MM.1S (cell line): ENCODE results near the gene RNF10.

ENCODE experiments used
- DNase-seq: peaks from one replicate; pipeline ENCODE4 v3.0.0-alpha.2; 2015
- H2AFZ ChIP-seq: fragments of 300-600 bp; sonication (generic); 2 replicates; pipeline ENCODE4 v1.6.0; 2016; ENCODE audit warnings: antibody characterized with exemption, low read length
- H3F3A ChIP-seq: fragments of 300-600 bp; sonication (generic); 2 replicates; pipeline ENCODE4 v1.6.1; 2016; ENCODE audit warnings: mild to moderate bottlenecking, antibody characterized with exemption, low read length, moderate library complexity, mixed read lengths; ENCODE audit not compliant: insufficient read depth
- H3K27ac ChIP-seq: fragments of 300-600 bp; sonication (generic); 2 replicates; pipeline ENCODE4 v1.5.1; 2016; ENCODE audit warnings: mild to moderate bottlenecking, low read length
- H3K27me3 ChIP-seq: fragments of 300-600 bp; sonication (generic); replicated peaks from 2 replicates; pipeline ENCODE4 v1.6.0; 2016; ENCODE audit warnings: low read length; ENCODE audit not compliant: insufficient read depth
- H3K36me3 ChIP-seq: fragments of 300-600 bp; sonication (generic); replicated peaks from 2 replicates; pipeline ENCODE4 v1.6.1; 2016; ENCODE audit warnings: mild to moderate bottlenecking, low read length, mixed read lengths; ENCODE audit not compliant: insufficient read depth
- H3K4me1 ChIP-seq: fragments of 300-600 bp; sonication (generic); 2 replicates; pipeline ENCODE4 v1.6.1; 2016; ENCODE audit warnings: low read length, mixed read lengths
- H3K4me2 ChIP-seq: fragments of 300-600 bp; sonication (generic); 2 replicates; pipeline ENCODE4 v1.6.0; 2016; ENCODE audit warnings: low read depth, low read length
- H3K4me3 ChIP-seq: fragments of 300-600 bp; sonication (generic); 2 replicates; pipeline ENCODE4 v1.5.1; 2016; ENCODE audit warnings: low read length, mixed read lengths
- H3K79me2 ChIP-seq: fragments of 300-600 bp; sonication (generic); 2 replicates; pipeline ENCODE4 v1.6.1; 2016; ENCODE audit warnings: mixed run types, low read length, mixed read lengths
- H3K9ac ChIP-seq: fragments of 300-600 bp; sonication (generic); 2 replicates; pipeline ENCODE4 v1.6.1; 2016; ENCODE audit warnings: low read length, mixed read lengths
- H3K9me2 ChIP-seq: fragments of 300-600 bp; sonication (generic); replicated peaks from 2 replicates; pipeline ENCODE4 v1.6.1; 2016; ENCODE audit warnings: mild to moderate bottlenecking, low read length, mixed read lengths; ENCODE audit not compliant: insufficient read depth
- H3K9me3 ChIP-seq: fragments of 300-600 bp; sonication (generic); replicated peaks from 2 replicates; pipeline ENCODE4 v1.6.1; 2016; ENCODE audit warnings: mild to moderate bottlenecking, low read length, mixed read lengths; ENCODE audit not compliant: insufficient read depth
- H4K20me1 ChIP-seq: fragments of 300-600 bp; sonication (generic); 2 replicates; pipeline ENCODE4 v1.6.1; 2016; ENCODE audit warnings: mild to moderate bottlenecking, low read length, moderate library complexity, mixed read lengths; ENCODE audit not compliant: insufficient read depth
- EZH2 ChIP-seq: fragments of 300-600 bp; sonication (generic); optimal IDR thresholded peaks from 2 replicates; pipeline ENCODE3; 2017; ENCODE audit warnings: low read depth, mild to moderate bottlenecking, antibody characterized with exemption, low read length, mixed read lengths
- EZH2phosphoT487 ChIP-seq: fragments of 300-600 bp; sonication (generic); IDR thresholded peaks from 2 replicates; pipeline ENCODE4 v1.6.1; 2018; ENCODE audit warnings: antibody characterized with exemption, low read length
- TF ChIP-seq, protein P1 (sequence below): fragments of 300-600 bp; sonication (generic); IDR thresholded peaks from 2 replicates; pipeline ENCODE4 v1.5.1; 2016; ENCODE audit warnings: antibody characterized with exemption, low read length, mixed read lengths

Gene RNF10

DNA sequence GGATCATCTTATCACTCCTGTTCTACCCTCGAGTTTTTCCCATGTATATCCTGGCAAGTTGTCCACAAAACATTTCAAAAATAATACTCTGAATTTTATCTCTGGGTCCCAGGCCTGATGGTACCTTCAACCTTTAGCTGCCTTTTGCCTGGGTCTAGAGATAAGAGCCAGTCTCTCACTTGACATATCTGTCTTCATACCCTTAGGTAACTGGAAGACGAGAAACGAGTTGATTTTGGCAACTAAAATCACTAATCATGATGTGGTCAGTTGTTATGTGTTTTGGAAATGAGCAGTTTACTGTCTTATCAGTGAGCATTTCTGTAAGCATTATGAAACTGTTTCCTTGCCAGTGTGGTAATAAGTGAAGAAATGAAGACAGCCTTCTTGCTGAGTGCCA, 6.3 kb downstream of the RNF10 start:
- Histone ChIP-seq H3K9me3 (no peaks in the 10 kb centered on the region), H2AFZ (no peak overlapping the region), H3K79me2 (peaks cover 96% of the 10 kb centered on the region), H3K4me2 (peak overlapping the region; percentile 39; the same call in 1 of the 2 replicates), H3K27ac (peak overlapping the region; percentile 92; the same call in 1 of the 2 replicates), H4K20me1 (no peaks in the 10 kb centered on the region), H3K9ac (no peak overlapping the region; the same call in 1 of the 2 replicates), H3K4me3 (no peak overlapping the region), H3K36me3 (no peaks in the 10 kb centered on the region), H3K4me1 (peaks cover 11% of the 10 kb centered on the region), H3K27me3 (no peaks in the 10 kb centered on the region), H3F3A (peaks cover 38% of the 10 kb centered on the region), H3K9me2 (no peaks in the 10 kb centered on the region)
- DNase-seq, result peak; percentile 30
- TF ChIP-seq, protein P1, sequence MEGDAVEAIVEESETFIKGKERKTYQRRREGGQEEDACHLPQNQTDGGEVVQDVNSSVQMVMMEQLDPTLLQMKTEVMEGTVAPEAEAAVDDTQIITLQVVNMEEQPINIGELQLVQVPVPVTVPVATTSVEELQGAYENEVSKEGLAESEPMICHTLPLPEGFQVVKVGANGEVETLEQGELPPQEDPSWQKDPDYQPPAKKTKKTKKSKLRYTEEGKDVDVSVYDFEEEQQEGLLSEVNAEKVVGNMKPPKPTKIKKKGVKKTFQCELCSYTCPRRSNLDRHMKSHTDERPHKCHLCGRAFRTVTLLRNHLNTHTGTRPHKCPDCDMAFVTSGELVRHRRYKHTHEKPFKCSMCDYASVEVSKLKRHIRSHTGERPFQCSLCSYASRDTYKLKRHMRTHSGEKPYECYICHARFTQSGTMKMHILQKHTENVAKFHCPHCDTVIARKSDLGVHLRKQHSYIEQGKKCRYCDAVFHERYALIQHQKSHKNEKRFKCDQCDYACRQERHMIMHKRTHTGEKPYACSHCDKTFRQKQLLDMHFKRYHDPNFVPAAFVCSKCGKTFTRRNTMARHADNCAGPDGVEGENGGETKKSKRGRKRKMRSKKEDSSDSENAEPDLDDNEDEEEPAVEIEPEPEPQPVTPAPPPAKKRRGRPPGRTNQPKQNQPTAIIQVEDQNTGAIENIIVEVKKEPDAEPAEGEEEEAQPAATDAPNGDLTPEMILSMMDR, result no peak
- no peak for TF ChIP-seq EZH2
- TF ChIP-seq EZH2phosphoT487, result no peak

DNA sequence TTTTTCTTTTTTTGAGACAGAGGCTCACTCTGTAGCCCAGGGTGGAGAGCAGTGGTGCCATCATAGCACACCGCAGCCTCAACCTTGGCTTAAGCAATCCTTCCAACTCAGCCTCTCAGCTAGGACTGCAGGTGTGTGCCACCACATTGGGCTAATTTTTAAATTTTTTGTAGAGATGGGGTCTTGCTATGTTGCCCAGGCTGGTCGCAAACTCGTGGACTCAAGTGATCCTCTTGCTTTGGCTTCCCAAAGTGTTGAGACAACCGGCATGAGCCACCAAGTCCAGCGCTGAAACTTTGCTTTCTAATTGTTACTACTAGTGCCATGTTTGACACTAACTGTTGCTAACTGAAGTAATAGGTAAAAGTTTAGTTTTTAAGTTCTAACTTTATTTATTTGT, 8.0 kb downstream of the RNF10 start:
- peaks cover 8% of the 10 kb centered on the region; the same call in 1 of the 2 replicates for H3K36me3 ChIP-seq
- H3F3A ChIP-seq, result peaks cover 30% of the 10 kb centered on the region
- H3K4me3 ChIP-seq, result no peak overlapping the region
- no peak for DNase-seq
- no peaks in the 10 kb centered on the region for H3K9me3 ChIP-seq
- H3K9ac ChIP-seq, result no peak overlapping the region
- H4K20me1 ChIP-seq, result no peaks in the 10 kb centered on the region
- H3K79me2 ChIP-seq, result peaks cover 96% of the 10 kb centered on the region
- H3K27me3 ChIP-seq, result no peaks in the 10 kb centered on the region
- TF ChIP-seq EZH2 (no peak), EZH2phosphoT487 (no peak)
- TF ChIP-seq, protein P1, result no peak
- no peak overlapping the region for H3K27ac ChIP-seq
- no peak overlapping the region for H3K4me2 ChIP-seq
- H3K4me1 ChIP-seq, result peaks cover 11% of the 10 kb centered on the region
- H2AFZ ChIP-seq, result no peak overlapping the region
- no peaks in the 10 kb centered on the region for H3K9me2 ChIP-seq

DNA sequence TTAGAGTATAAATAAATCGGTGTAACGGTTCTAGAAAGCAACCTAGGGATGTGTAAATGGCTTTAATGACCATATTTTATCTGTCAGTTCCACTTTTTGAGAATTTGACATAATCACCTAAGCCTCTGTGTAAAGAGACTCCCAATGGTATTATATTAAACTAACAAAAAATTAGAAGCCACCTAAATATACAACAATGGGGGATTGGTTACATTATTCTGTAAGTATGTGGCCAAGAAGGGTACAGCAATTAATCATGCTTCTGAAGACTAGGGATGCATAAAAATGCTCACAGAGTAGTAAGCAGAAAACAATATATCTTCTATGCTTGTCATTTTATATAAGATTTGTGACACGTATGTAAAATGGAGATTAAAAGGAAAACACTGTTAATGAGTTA, 10.5 kb downstream of the RNF10 start:
- Histone ChIP-seq H3K4me1 (peaks cover 6% of the 10 kb centered on the region), H3K79me2 (peaks cover 96% of the 10 kb centered on the region), H3K9ac (no peak overlapping the region), H3K36me3 (peaks cover 8% of the 10 kb centered on the region; the same call in 1 of the 2 replicates), H4K20me1 (no peaks in the 10 kb centered on the region), H3K9me3 (no peaks in the 10 kb centered on the region), H3K4me3 (no peak overlapping the region), H3K27ac (no peak overlapping the region), H3K4me2 (no peak overlapping the region), H3F3A (peaks cover 8% of the 10 kb centered on the region), H2AFZ (no peak overlapping the region), H3K9me2 (no peaks in the 10 kb centered on the region), H3K27me3 (no peaks in the 10 kb centered on the region)
- no peak for DNase-seq
- TF ChIP-seq, protein P1, result no peak
- TF ChIP-seq EZH2, result no peak
- no peak for TF ChIP-seq EZH2phosphoT487
